K562 (cell line): ENCODE results near the gene MESP1.
"Not testable (repeated sequence)": the region's sequence is repeated elsewhere in the genome, so short reads cannot be mapped to it uniquely, and the experiment has no call there.

Experiments used
- CTCF ChIP-seq, 3 experiments: IDR thresholded peaks in 2 of 3; conservative IDR thresholded peaks in 1 of 3; 2 replicates each; pipeline ENCODE4 v1.5.1; 2011 to 2012; ENCODE audit warnings: low read length in 3 of 3, mild to moderate bottlenecking in 3 of 3, control low read depth in 2 of 3, improper control_type of control experiment in 1 of 3, inconsistent platforms in 1 of 3, low read depth in 1 of 3, mixed read lengths in 1 of 3, moderate library complexity in 1 of 3; ENCODE audit not compliant: insufficient read depth in 2 of 3
- ETV5 ChIP-seq: sonication (generic); formaldehyde crosslinking; IDR thresholded peaks from 2 replicates; pipeline ENCODE4 v1.4.0; 2020; ENCODE audit warnings: low read depth, mild to moderate bottlenecking, missing genetic modification reagents
- HES1 ChIP-seq: fragments of 450-650 bp; IDR thresholded peaks from 2 replicates; pipeline ENCODE4 v1.6.1; 2016; ENCODE audit warnings: low read depth, mild to moderate bottlenecking, moderate library complexity
- JUND ChIP-seq, 2 experiments: IDR thresholded peaks; 2 replicates in 1 of 2; 3 replicates in 1 of 2; pipeline ENCODE4 v1.6.1; 2011; ENCODE audit warnings: borderline replicate concordance in 2 of 2, low read depth in 2 of 2, low read length in 2 of 2, improper control_type of control experiment in 1 of 2, missing biosample characterization in 1 of 2, missing genetic modification characterization in 1 of 2, missing genetic modification reagents in 1 of 2
- SREBF2 ChIP-seq: sonication (generic); formaldehyde crosslinking; IDR thresholded peaks from 2 replicates; pipeline ENCODE4 v1.4.0; 2020; ENCODE audit warnings: mild to moderate bottlenecking, missing genetic modification reagents
- U2AF2 ChIP-seq: fragments of 200-400 bp; formaldehyde crosslinking; optimal IDR thresholded peaks from 2 replicates; pipeline ENCODE3; 2017; ENCODE audit warnings: low read depth, mild to moderate bottlenecking, low read length
- YBX1 ChIP-seq: fragments of 450-650 bp; IDR thresholded peaks from 2 replicates; pipeline ENCODE4 v1.7.1; 2016; ENCODE audit warnings: mild to moderate bottlenecking
- TF ChIP-seq, protein P1 (sequence below): fragments of 250-450 bp; sonication (Bioruptor Pico); IDR thresholded peaks from 2 replicates; pipeline ENCODE4 v1.8.0; 2021; ENCODE audit warnings: mild to moderate bottlenecking, moderate library complexity

DNA sequence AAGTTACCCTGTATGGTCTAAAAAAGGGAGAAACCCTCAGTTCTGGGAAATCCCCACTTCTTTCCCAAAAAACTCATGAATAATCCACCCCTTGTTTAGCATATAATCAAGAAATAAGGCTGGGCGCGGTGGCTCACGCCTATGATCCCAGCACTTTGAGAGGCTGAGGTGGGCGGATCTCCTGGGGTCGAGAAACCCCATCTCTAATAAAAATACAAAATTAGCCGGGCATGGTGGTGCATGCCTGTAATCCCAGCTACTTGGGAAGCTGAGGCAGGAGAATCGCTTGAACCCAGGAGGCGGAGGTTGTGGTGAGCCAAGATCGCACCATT, 31.5 kb upstream of the MESP1 start:
- TF ChIP-seq, protein P1, sequence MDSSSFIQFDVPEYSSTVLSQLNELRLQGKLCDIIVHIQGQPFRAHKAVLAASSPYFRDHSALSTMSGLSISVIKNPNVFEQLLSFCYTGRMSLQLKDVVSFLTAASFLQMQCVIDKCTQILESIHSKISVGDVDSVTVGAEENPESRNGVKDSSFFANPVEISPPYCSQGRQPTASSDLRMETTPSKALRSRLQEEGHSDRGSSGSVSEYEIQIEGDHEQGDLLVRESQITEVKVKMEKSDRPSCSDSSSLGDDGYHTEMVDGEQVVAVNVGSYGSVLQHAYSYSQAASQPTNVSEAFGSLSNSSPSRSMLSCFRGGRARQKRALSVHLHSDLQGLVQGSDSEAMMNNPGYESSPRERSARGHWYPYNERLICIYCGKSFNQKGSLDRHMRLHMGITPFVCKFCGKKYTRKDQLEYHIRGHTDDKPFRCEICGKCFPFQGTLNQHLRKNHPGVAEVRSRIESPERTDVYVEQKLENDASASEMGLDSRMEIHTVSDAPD (CRISPR knock-in tag), result not testable (repeated sequence)
- TF ChIP-seq ETV5 (CRISPR knock-in tag); YBX1; HES1; CTCF (IDR thresholded peaks at IDR 0.05 in 2 of 3, conservative IDR thresholded peaks at IDR 0.05 in 1 of 3; ENCODE audit: insufficient read depth in 2 of 3, low read depth in 1 of 3, low read length in 3 of 3); U2AF2; SREBF2 (CRISPR knock-in tag); JUND (IDR thresholded peaks at IDR 0.05; ENCODE audit: borderline replicate concordance, low read depth, low read length); JUND (tag; IDR thresholded peaks at IDR 0.05; ENCODE audit: borderline replicate concordance, low read depth, low read length): not testable (repeated sequence)
